Measurements from ENCODE around the gene GSDME.

GRCh38 chr7:24703296-24703695, 54.0 kb downstream of the GSDME start:
- TF ChIP-seq CTCF (IDR thresholded peaks at IDR 0.05; ENCODE audit: low read length) (no peak), EZH2 (optimal IDR thresholded peaks at IDR 0.05; ENCODE audit: low read depth, low read length) (no peak)

Measured in MM.1S (cell line).